WTC11 (cell line): ENCODE data around the gene CAND2.

ENCODE experiments used
- CREB1 ChIP-seq: sonication (generic); formaldehyde crosslinking; IDR thresholded peaks from 2 replicates; pipeline ENCODE4 v1.8.0; 2023; ENCODE audit warnings: mild to moderate bottlenecking, missing genetic modification reagents
- ELF4 ChIP-seq: sonication (generic); formaldehyde crosslinking; IDR thresholded peaks from 2 replicates; pipeline ENCODE4 v1.8.1; 2022; ENCODE audit warnings: low read depth, mild to moderate bottlenecking, moderate library complexity, missing genetic modification reagents
- GRHL2 ChIP-seq: fragments of 250-450 bp; sonication (Bioruptor Pico); IDR thresholded peaks from 2 replicates; pipeline ENCODE4 v1.8.0; 2022; ENCODE audit warnings: mild to moderate bottlenecking, moderate library complexity; ENCODE audit not compliant: insufficient replicate concordance, severe bottlenecking
- TF ChIP-seq, protein P1 (sequence below): fragments of 200-600 bp; IDR thresholded peaks from 2 replicates; pipeline ENCODE4 v1.8.0; 2022; ENCODE audit warnings: antibody characterized with exemption
- TF ChIP-seq, protein P2 (sequence below): sonication (generic); formaldehyde crosslinking; IDR thresholded peaks from 2 replicates; pipeline ENCODE4 v1.8.1; 2022; ENCODE audit warnings: low read depth, missing genetic modification reagents, borderline replicate concordance
- TF ChIP-seq, protein P3 (sequence below): sonication (generic); formaldehyde crosslinking; IDR thresholded peaks from 2 replicates; pipeline ENCODE4 v1.8.1; 2023; ENCODE audit warnings: mild to moderate bottlenecking, missing genetic modification reagents, moderate library complexity

DNA sequence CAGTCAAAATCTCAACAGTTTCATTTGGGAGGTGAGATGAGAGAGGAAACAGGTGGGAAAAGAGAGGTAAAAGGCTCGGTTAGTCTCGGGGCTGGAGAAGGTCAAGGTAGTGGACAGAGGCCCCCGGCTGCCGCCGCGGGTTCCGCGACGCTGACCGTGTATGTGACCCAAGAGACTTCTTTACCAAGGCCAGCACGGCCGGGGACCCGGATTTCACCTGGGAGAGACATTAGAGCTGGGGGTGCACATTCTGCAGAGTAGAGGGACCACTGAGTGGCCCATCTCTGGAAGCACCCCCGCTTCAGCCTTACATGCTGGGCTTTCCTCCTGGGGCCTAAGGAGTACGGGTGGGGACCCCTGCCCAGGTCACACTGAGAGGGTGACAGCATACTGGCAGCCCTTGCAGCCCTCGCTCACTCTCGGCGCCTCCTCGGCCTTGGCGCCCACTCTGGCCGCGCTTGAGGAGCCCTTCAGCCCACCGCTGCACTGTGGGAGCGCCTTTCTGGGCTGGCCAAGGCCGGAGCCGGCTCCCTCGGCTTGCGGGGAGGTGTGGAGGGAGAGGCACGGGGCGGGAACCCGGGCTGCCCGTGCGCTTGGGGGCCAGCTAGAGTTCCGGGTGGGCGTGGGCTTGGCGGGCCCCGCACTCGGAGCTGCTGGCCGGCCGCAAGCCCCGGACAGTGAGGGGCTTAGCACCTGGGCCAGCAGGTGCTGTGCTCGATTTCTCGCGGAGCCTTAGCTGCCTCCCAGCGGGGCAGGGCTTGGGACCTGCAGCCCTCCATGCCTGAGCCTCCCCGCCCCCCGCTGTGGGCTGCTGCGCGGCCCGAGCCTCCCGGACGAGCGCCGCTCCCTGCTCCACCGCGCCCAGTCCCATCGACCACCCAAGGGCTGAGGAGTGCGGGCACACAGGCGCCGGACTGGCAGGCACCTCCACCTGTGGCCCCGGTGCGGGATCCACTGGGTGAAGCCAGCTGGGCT is 86.1 kb downstream of the CAND2 start:
- TF ChIP-seq, protein P1, sequence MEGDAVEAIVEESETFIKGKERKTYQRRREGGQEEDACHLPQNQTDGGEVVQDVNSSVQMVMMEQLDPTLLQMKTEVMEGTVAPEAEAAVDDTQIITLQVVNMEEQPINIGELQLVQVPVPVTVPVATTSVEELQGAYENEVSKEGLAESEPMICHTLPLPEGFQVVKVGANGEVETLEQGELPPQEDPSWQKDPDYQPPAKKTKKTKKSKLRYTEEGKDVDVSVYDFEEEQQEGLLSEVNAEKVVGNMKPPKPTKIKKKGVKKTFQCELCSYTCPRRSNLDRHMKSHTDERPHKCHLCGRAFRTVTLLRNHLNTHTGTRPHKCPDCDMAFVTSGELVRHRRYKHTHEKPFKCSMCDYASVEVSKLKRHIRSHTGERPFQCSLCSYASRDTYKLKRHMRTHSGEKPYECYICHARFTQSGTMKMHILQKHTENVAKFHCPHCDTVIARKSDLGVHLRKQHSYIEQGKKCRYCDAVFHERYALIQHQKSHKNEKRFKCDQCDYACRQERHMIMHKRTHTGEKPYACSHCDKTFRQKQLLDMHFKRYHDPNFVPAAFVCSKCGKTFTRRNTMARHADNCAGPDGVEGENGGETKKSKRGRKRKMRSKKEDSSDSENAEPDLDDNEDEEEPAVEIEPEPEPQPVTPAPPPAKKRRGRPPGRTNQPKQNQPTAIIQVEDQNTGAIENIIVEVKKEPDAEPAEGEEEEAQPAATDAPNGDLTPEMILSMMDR: no peak
- TF ChIP-seq GRHL2 (CRISPR knock-in tag): no peak
- TF ChIP-seq ELF4: no peak
- TF ChIP-seq, protein P2, sequence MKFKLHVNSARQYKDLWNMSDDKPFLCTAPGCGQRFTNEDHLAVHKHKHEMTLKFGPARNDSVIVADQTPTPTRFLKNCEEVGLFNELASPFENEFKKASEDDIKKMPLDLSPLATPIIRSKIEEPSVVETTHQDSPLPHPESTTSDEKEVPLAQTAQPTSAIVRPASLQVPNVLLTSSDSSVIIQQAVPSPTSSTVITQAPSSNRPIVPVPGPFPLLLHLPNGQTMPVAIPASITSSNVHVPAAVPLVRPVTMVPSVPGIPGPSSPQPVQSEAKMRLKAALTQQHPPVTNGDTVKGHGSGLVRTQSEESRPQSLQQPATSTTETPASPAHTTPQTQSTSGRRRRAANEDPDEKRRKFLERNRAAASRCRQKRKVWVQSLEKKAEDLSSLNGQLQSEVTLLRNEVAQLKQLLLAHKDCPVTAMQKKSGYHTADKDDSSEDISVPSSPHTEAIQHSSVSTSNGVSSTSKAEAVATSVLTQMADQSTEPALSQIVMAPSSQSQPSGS: no peak
- no peak for TF ChIP-seq CREB1
- TF ChIP-seq, protein P3, sequence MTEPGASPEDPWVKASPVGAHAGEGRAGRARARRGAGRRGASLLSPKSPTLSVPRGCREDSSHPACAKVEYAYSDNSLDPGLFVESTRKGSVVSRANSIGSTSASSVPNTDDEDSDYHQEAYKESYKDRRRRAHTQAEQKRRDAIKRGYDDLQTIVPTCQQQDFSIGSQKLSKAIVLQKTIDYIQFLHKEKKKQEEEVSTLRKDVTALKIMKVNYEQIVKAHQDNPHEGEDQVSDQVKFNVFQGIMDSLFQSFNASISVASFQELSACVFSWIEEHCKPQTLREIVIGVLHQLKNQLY: no peak
